Kidney (tissue), 14 donors: ENCODE measurements around the gene AKAP13. TPM values are rescaled to one million over a fixed set of nuclear protein-coding genes. Genes with fewer than 3 reads are reported as not detected.

Experiments
- DNase-seq, 5 donors: peaks; one replicate each; pipeline ENCODE4 v3.0.0-alpha.2; 2013 to 2020
- FAIRE-seq: peaks from 2 replicates; lab custom pipeline; 2012; peaks lifted over from hg19 to GRCh38; lab: Jason Lieb, UNC
- H3K27ac ChIP-seq, 2 donors: one replicate each; pipeline ENCODE4 v1.7.0; 2013; ENCODE audit warnings: low read depth in 2 of 2, low read length in 2 of 2, inconsistent platforms in 1 of 2
- H3K27me3 ChIP-seq: one replicate; pipeline ENCODE4 v1.7.1; 2013; ENCODE audit warnings: low read length, inconsistent platforms; ENCODE audit not compliant: control insufficient read depth, insufficient read depth
- H3K36me3 ChIP-seq, 3 donors: one replicate each; pipeline versions ENCODE4 v1.7.0 to v1.7.1; 2013; ENCODE audit warnings: low read length in 3 of 3, control low read depth in 1 of 3, inconsistent platforms in 1 of 3; ENCODE audit not compliant: insufficient read depth in 3 of 3, control insufficient read depth in 2 of 3
- H3K4me1 ChIP-seq, 3 donors: one replicate each; pipeline versions ENCODE4 v1.7.0 to v1.7.1; 2013; ENCODE audit warnings: low read length in 3 of 3, inconsistent platforms in 1 of 3, low read depth in 1 of 3; ENCODE audit not compliant: control insufficient read depth in 2 of 3, insufficient read depth in 2 of 3
- H3K4me3 ChIP-seq, 3 donors: one replicate each; pipeline versions ENCODE4 v1.7.0 to v1.8.1; 2013; ENCODE audit warnings: low read length in 3 of 3, control low read depth in 1 of 3, inconsistent platforms in 1 of 3
- H3K9ac ChIP-seq, 3 donors: one replicate each; pipeline versions ENCODE4 v1.7.0 to v1.7.1; 2013; ENCODE audit warnings: low read length in 3 of 3, control low read depth in 1 of 3, inconsistent platforms in 1 of 3
- H3K9me3 ChIP-seq, 3 donors: one replicate each; pipeline versions ENCODE4 v1.7.0 to v1.7.1; 2013; ENCODE audit warnings: low read length in 3 of 3, control low read depth in 1 of 3, inconsistent platforms in 1 of 3; ENCODE audit not compliant: control insufficient read depth in 2 of 3, insufficient read depth in 1 of 3
- CTCF ChIP-seq: IDR thresholded peaks from 3 replicates; pipeline ENCODE4 v1.5.1; 2012; ENCODE audit warnings: mild to moderate bottlenecking, moderate library complexity, borderline replicate concordance; ENCODE audit not compliant: insufficient read depth; ENCODE audit errors: extremely low read depth
- intact Hi-C: fragments of 100-400 bp; cut with DNase I; formaldehyde crosslinking; loops from one replicate; pipeline ENCODE4 v1.11.1; 2022
- polyA plus RNA-seq: library from polyadenylated mRNA; stranded (reverse); fragments of 350-450 nt; fragmentation: Illumina TruSeq; extraction: RNeasy Lipid Tissue Mini Kit (QIAGEN cat#74804); gene quantifications from one replicate; pipeline ENCODE4 v1.2.3, GENCODE V29; 2014; ENCODE audit warnings: low read depth, low replicate concordance; ENCODE audit not compliant: insufficient read depth
- total RNA-seq: library from RNA; stranded (reverse); fragmentation: NEBNext Ultra II Directional; extraction: Animal tissue kit (Norgen Biotek cat#: 25700); gene quantifications from one replicate; pipeline ENCODE4 v1.2.1, GENCODE V29; 2021
- donor health status: control.
- donor health status: control.
- donor health status: control.
- donor health status: control.
- donor health status: control.
- donor health status: DM: yes; HTN: yes; CAD: no.
- donor health status: Normal renal cell carcinoma (clear cell type).

AKAP13 gene
- total and polyA plus RNA-seq, 2 donors from 2014 or later, result 18.8 to 174 TPM

DNA sequence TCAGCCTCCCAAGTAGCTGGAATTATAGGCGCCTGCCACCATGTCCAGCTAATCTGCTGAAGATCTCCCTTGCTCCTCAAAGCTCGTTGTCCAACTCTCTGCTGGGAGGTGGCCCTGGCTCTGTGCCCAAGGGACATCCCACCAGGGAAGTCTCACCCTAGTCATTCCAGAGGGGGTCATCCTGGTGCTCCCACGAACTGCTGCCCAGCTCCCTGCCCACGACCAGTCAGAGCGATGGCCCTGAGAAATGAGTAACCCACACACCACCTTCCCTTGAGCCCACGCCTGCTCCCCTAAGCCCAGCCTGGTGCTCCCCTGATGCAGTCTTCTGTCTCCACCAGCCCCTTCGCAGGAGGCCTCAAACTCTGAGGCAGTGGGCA lies 409.1 kb downstream of the AKAP13 start:
- H3K27ac ChIP-seq, result no peak overlapping the region
- no peak overlapping the region for H3K4me3 ChIP-seq
- no peaks in the 10 kb centered on the region for H3K36me3 ChIP-seq
- no peak for FAIRE-seq
- H3K9ac ChIP-seq, result no peak overlapping the region
- intact Hi-C loops, result no loop called here
- H3K9me3 ChIP-seq, result no peaks in the 10 kb centered on the region
- peak in 1 of 5 donors; percentile 66 for DNase-seq
- H3K27me3 ChIP-seq, result no peaks in the 10 kb centered on the region
- H3K4me1 ChIP-seq, result peaks cover 2 to 28% (median 26%) of the 10 kb centered on the region in 3 donors
- TF ChIP-seq CTCF, result no peak

- no peaks in the 10 kb centered on the region for H3K36me3 ChIP-seq
- DNase-seq (peak in 1 of 5 donors; percentile 24), FAIRE-seq (no peak)
- H3K9me3 ChIP-seq, result no peaks in the 10 kb centered on the region
- TF ChIP-seq CTCF, result no peak
- peaks cover 0 to 21% (median 12%) of the 10 kb centered on the region in 3 donors for H3K4me1 ChIP-seq
- H3K27ac ChIP-seq, result no peak overlapping the region
- no peaks in the 10 kb centered on the region for H3K27me3 ChIP-seq
- H3K4me3 ChIP-seq, result no peak overlapping the region
- intact Hi-C loops, result no loop called here
- H3K9ac ChIP-seq, result no peak overlapping the region
Measured at GRCh38 chr15:85792102-85792731, 411.8 kb downstream of the AKAP13 start.

DNA sequence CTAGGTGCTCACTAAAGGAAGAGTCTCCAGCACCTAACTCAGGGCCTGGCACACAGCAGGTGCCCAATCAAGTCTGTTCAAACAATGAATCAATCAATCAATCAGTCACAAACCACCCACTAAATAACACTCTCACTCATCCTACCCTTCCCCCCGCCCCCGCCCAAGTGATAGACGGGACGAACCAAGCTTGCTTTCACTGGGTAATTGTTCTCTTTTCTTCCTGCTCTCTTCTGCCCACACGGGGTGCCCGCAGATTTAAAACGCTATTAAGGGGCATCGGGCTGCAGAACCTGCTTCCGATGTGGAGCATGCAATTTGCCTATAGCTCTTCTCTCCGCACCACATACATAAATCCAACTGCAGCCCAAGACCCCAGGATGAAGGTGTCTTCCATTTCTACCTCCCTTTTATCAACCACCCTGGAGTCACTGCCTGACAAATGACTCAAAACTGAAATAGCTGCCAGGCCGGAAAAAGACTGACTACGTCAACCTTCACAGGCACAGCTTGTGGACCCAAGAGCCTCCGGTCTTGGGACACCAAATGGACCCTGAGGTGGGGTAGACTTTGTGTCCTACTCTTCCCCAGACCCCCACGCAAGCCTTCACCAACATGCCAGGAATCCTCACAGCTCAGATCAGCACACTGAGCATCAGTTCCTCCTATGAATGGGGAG lies 412.6 kb downstream of the AKAP13 start:
- H3K4me3 ChIP-seq, result peak overlapping the region; percentile 71 to 87 (median 82)
- no peaks in the 10 kb centered on the region for H3K27me3 ChIP-seq
- DNase-seq (peak in 1 of 5 donors; percentile 36), FAIRE-seq (no peak)
- no peak overlapping the region for H3K27ac ChIP-seq
- no peaks in the 10 kb centered on the region for H3K9me3 ChIP-seq
- H3K9ac ChIP-seq, result peak overlapping the region in 1 of 3 donors; percentile 75
- no peak for TF ChIP-seq CTCF
- intact Hi-C loops, result no loop called here
- H3K36me3 ChIP-seq, result no peaks in the 10 kb centered on the region
- H3K4me1 ChIP-seq, result peaks cover 0 to 21% (median 12%) of the 10 kb centered on the region in 3 donors
